ENCODE data around the gene VWA3B. TPM values are rescaled to one million over a fixed set of nuclear protein-coding genes. Genes with fewer than 3 reads are reported as not detected.
"Not testable (repeated sequence)": the region's sequence is repeated elsewhere in the genome, so short reads cannot be mapped to it uniquely, and the experiment has no call there.

Gene VWA3B
- total RNA-seq, 1 donor from 2014 or later: not detected

DNA sequence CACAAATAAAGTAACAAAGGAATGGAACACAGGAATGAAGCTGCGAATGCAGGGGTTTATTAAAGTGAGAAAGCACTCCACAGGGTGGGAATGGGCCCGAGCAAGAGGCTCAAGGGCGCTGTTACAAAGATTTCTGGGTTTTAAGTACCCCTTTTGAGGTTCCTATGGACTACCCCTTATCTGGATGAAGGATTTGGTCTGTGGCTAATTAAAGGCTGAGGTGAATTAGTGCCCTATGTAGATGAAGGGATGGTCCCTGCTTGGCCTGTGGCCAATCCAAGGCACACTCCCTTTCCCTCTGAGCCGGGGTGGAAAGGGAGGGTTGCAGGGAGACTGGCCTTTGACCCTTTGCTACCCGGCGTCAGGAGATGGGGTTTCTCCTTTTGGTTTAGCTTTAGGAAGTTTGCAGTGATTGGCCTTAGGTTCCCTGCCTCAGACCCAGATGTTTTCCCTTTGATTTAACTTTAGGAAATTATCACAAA is 211.8 kb downstream of the VWA3B start:
- H3K27me3 Mint-ChIP-seq (ENCODE audit: low read depth): peaks cover 30% of the 10 kb centered on the region
- no peak overlapping the region for H3K27ac Mint-ChIP-seq (ENCODE audit: unreplicated experiment)
- no peaks in the 10 kb centered on the region for H3K4me1 Mint-ChIP-seq (ENCODE audit: low read depth)
- TF ChIP-seq, protein P1, sequence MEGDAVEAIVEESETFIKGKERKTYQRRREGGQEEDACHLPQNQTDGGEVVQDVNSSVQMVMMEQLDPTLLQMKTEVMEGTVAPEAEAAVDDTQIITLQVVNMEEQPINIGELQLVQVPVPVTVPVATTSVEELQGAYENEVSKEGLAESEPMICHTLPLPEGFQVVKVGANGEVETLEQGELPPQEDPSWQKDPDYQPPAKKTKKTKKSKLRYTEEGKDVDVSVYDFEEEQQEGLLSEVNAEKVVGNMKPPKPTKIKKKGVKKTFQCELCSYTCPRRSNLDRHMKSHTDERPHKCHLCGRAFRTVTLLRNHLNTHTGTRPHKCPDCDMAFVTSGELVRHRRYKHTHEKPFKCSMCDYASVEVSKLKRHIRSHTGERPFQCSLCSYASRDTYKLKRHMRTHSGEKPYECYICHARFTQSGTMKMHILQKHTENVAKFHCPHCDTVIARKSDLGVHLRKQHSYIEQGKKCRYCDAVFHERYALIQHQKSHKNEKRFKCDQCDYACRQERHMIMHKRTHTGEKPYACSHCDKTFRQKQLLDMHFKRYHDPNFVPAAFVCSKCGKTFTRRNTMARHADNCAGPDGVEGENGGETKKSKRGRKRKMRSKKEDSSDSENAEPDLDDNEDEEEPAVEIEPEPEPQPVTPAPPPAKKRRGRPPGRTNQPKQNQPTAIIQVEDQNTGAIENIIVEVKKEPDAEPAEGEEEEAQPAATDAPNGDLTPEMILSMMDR (IDR thresholded peaks at IDR 0.05): no peak
- H3K4me3 Mint-ChIP-seq (ENCODE audit: unreplicated experiment): no peak overlapping the region
- no peaks in the 10 kb centered on the region for H3K9me3 Mint-ChIP-seq (ENCODE audit: low read depth)
- no peaks in the 10 kb centered on the region for H3K36me3 Mint-ChIP-seq (ENCODE audit: low read depth)
- DNase-seq (ENCODE audit: low spot score): no peak

DNA sequence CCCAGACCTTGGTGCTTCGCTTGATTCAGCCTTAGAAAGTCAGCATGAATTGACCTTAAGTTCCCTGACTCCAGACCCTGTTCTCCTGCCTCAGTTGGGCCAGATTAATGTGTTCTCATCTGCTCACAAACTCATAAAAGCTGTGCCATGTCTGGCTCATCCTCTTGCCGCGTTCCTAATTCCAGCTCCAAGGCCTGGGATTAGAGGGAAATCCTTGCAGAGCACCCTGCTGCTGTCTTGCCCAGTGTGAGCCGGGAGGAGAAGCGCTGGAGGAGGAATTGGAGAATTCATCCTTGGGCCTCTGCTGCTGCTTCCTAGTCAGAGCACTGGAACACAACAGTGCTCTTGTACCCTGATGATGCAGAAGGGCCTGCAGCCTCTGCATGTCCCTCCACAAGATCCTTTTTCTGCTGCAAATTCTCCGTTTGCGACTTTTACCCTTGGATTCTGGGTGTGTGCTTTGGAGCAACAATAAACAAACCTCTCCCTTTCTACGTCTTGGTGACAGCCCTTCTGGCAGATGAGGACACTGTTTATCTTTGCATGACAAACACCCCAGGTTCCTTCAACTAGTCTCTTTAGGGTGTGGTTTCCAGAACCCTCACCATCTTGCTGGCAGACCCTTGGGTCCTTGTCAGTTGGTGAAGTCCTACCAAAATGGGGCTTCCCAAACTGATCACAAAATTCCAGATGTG is 212.4 kb downstream of the VWA3B start:
- Mint-ChIP-seq H3K9me3 (ENCODE audit: low read depth) (no peaks in the 10 kb centered on the region), H3K4me3 (ENCODE audit: unreplicated experiment) (no peak overlapping the region), H3K27ac (ENCODE audit: unreplicated experiment) (no peak overlapping the region), H3K36me3 (ENCODE audit: low read depth) (no peaks in the 10 kb centered on the region), H3K4me1 (ENCODE audit: low read depth) (no peaks in the 10 kb centered on the region), H3K27me3 (ENCODE audit: low read depth) (peaks cover 30% of the 10 kb centered on the region)
- TF ChIP-seq, protein P1 (IDR thresholded peaks at IDR 0.05): no peak
- DNase-seq (ENCODE audit: low spot score): no peak

DNA sequence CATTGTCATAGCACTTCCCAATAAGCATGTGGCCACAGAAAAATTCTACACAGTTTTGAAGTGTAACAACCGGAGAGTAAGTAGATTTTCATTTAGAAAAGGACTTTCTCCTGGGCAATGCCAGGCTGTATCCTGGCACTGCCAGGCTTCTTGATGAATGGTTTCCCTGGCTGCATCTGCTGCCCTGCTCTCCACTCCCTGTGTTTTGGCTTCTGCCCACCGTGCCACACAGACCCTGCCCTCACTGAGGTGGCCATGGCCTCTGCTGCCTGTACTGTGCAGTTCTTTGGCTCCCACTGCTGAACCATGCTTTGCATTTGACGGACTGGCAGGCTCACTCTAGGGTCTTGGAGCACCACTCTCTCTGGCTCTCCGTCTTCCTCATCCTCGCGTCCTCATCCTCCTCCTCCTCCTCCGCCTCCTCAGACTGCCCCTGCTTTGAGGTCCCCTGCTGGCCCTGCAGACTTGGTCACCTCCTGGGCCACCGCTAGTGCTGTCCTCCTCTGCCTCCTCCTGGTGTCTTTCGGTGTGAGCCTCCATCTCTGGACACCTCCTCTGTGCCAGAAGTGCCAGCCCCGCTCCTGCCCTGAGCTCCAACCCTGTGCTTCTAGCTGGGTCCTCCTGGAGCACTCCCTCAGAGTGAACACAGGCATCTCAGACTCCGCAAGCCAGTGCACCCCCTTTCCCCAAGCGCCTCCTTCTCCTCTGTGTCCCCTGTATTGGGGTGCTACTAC is 213.3 kb downstream of the VWA3B start:
- H3K36me3 Mint-ChIP-seq (ENCODE audit: low read depth): no peaks in the 10 kb centered on the region
- DNase-seq (ENCODE audit: low spot score): no peak
- peaks cover 24% of the 10 kb centered on the region for H3K27me3 Mint-ChIP-seq (ENCODE audit: low read depth)
- H3K9me3 Mint-ChIP-seq (ENCODE audit: low read depth): no peaks in the 10 kb centered on the region
- TF ChIP-seq, protein P1 (IDR thresholded peaks at IDR 0.05): no peak
- no peaks in the 10 kb centered on the region for H3K4me1 Mint-ChIP-seq (ENCODE audit: low read depth)
- H3K27ac Mint-ChIP-seq (ENCODE audit: unreplicated experiment): no peak overlapping the region
- no peak overlapping the region for H3K4me3 Mint-ChIP-seq (ENCODE audit: unreplicated experiment)

DNA sequence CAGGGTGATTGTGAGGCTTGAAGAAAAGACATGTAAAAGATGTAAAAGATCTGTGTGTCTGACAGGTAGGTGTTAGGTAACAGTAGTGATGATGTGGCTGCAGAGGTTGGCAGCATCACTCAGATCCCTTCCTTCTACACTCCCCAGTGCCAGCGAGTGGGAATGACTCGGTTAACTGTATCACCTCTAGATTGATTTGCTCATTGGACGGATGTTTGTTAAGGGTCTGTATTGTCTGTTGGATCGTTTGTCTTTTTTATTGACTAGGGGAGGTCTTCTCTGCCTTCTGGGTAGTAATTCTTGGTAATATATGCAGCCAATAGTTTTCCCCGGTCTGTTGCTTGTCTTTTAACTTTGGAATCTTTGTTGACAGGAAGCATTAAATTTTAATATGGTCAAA is 214.5 kb downstream of the VWA3B start:
- no peaks in the 10 kb centered on the region for H3K36me3 Mint-ChIP-seq (ENCODE audit: low read depth)
- H3K27ac Mint-ChIP-seq (ENCODE audit: unreplicated experiment): no peak overlapping the region
- no peak overlapping the region for H3K4me3 Mint-ChIP-seq (ENCODE audit: unreplicated experiment)
- no peaks in the 10 kb centered on the region for H3K9me3 Mint-ChIP-seq (ENCODE audit: low read depth)
- TF ChIP-seq, protein P1 (IDR thresholded peaks at IDR 0.05): no peak
- no peaks in the 10 kb centered on the region for H3K4me1 Mint-ChIP-seq (ENCODE audit: low read depth)
- peaks cover 26% of the 10 kb centered on the region for H3K27me3 Mint-ChIP-seq (ENCODE audit: low read depth)
- no peak for DNase-seq (ENCODE audit: low spot score)

DNA sequence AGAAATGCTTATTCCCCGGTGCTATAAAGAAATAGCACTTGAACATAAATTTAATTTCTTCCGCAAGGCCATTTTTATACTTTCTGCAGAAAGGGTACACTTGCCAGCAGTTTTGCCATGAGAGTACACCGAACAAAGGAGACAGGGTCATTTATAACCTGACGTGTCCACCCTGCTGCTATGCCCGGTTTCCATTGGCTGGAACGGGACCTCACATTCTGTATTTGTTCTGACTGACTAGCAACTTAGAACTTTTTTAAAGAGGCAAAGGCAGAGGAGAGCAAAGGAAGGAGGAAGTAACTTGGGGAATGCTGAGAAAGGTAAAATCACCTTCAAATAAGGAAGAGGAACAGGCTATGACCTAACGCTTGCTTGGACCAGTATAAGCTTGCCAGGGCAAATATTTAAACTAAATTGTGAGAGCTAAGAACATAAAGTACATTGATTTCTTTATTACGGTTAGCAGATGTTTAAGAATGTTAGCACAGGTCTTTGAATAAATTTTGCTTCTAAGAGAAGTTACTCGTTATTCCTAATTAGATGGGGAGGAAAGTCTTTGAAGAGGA is 220.2 kb downstream of the VWA3B start:
- H3K9me3 Mint-ChIP-seq (ENCODE audit: low read depth); H3K4me1 Mint-ChIP-seq (ENCODE audit: low read depth); DNase-seq (ENCODE audit: low spot score); H3K36me3 Mint-ChIP-seq (ENCODE audit: low read depth); H3K27ac Mint-ChIP-seq (ENCODE audit: unreplicated experiment); H3K4me3 Mint-ChIP-seq (ENCODE audit: unreplicated experiment): not testable (repeated sequence)
- peaks cover 22% of the 10 kb centered on the region for H3K27me3 Mint-ChIP-seq (ENCODE audit: low read depth)
